Adrenal gland (tissue), 5 donors: Measurements from ENCODE around the gene UBE2E2.

Experiments
- POLR2A ChIP-seq, 2 donors: fragments of 450-650 bp; IDR thresholded peaks; one replicate each; pipeline ENCODE4 v1.6.1; 2017; ENCODE audit warnings: antibody characterized with exemption in 2 of 2, mild to moderate bottlenecking in 2 of 2, moderate library complexity in 1 of 2
- TF ChIP-seq, protein P1 (sequence below), 6 experiments: fragments of 450-650 bp in 4 of 6; fragments of 200-600 bp in 2 of 6; sonication (generic) in 1 of 6; IDR thresholded peaks; 1 replicate in 5 of 6; 2 replicates in 1 of 6; pipeline versions ENCODE4 v1.5.1 to v1.8.0; 2016 to 2021; ENCODE audit warnings: antibody characterized with exemption in 6 of 6, mild to moderate bottlenecking in 2 of 6, moderate library complexity in 1 of 6
- donor health status: DM: no; HTN: no; CAD: no.

DNA sequence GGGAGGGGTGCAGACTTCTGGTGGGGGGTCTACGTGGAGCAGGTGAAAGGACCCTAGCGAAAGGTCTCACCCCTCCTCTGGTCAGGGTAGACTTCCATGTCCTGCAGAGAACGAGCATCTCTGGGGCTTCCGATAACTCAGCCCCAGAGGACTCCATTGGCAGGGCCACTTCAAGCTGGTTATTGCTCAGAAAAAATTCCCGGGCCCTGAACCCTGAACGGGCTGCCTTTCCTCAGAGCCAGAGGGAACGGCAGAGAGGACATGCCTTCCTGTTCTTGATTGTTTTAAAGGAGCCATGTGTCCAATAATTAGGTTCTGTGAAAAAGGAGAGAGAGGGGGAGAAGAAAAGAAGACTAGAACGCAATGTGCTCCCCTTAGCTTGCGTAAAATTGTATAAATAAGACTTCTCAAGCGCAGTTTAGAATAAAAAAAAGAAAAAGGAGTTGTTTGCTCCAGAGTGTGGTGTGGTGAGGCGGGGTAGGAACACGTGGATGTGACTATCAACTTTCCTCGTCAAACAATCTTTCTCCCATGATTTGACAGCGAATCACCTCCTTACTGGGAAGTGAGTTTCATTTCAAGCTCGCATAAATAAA is 409.3 kb downstream of the UBE2E2 start:
- TF ChIP-seq, protein P1, sequence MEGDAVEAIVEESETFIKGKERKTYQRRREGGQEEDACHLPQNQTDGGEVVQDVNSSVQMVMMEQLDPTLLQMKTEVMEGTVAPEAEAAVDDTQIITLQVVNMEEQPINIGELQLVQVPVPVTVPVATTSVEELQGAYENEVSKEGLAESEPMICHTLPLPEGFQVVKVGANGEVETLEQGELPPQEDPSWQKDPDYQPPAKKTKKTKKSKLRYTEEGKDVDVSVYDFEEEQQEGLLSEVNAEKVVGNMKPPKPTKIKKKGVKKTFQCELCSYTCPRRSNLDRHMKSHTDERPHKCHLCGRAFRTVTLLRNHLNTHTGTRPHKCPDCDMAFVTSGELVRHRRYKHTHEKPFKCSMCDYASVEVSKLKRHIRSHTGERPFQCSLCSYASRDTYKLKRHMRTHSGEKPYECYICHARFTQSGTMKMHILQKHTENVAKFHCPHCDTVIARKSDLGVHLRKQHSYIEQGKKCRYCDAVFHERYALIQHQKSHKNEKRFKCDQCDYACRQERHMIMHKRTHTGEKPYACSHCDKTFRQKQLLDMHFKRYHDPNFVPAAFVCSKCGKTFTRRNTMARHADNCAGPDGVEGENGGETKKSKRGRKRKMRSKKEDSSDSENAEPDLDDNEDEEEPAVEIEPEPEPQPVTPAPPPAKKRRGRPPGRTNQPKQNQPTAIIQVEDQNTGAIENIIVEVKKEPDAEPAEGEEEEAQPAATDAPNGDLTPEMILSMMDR (IDR thresholded peaks at IDR 0.05), result no peak
- no peak for TF ChIP-seq POLR2A (IDR thresholded peaks at IDR 0.05)
